T-helper 1 cell treated with Interleukin-12 subunit alpha and Interleukin-12 subunit beta and Interleukin-4 antibody, amounts not matched to agents 30 ng/mL and 1 ng/mL, for 36 hours (primary cell): ENCODE measurements around the gene TMEM119. TPM values are rescaled to one million over a fixed set of nuclear protein-coding genes. Genes with fewer than 3 reads are reported as not detected.

Experiments used
- intact Hi-C: fragments of 100-400 bp; cut with micrococcal nuclease; formaldehyde crosslinking; loops from one replicate; pipeline ENCODE4 v1.15.1; 2024
- total RNA-seq: library from RNA; stranded (reverse); gene quantifications from 2 replicates; pipeline ENCODE4 v1.2.3, GENCODE V29; 2022

The TMEM119 gene
- 0.54 and 0.96 TPM in 2 replicates for total RNA-seq

GRCh38 chr12:108597559-108598471 lies at the start of gene TMEM119:
TMEM119 (minus strand) TSS chr12:108598084; CDS start chr12:108592383, 5,701 bp downstream.
- intact Hi-C loops = no loop called here

GRCh38 chr12:108646600-108647579 lies 49.0 kb upstream of the TMEM119 start:
- intact Hi-C loops = loop anchor here (1.0 to 5.0 kb wide), 2 partner anchors 12 to 155 kb away; no protein-coding TSS in a partner anchor

- intact Hi-C loops = loop anchor here (1.0 to 5.0 kb wide), 2 partner anchors 11 to 156 kb away; no protein-coding TSS in a partner anchor
Measured at GRCh38 chr12:108645686-108646599, 48.1 kb upstream of the TMEM119 start.

GRCh38 chr12:108644811-108645120 lies 46.9 kb upstream of the TMEM119 start:
- intact Hi-C loops = loop anchor here (5.0 kb wide), 1 partner anchor 158 kb away; no protein-coding TSS in a partner anchor

- intact Hi-C loops = no loop called here
Measured at GRCh38 chr12:108643941-108644810, 46.3 kb upstream of the TMEM119 start.

GRCh38 chr12:108642899-108643654 lies 45.2 kb upstream of the TMEM119 start:
- intact Hi-C loops = no loop called here

- intact Hi-C loops = no loop called here
Measured at GRCh38 chr12:108642269-108642870, 44.5 kb upstream of the TMEM119 start.

- intact Hi-C loops = no loop called here
Measured at GRCh38 chr12:108641446-108642268, 43.8 kb upstream of the TMEM119 start.

GRCh38 chr12:108640802-108641445 lies 43.0 kb upstream of the TMEM119 start:
- intact Hi-C loops = no loop called here

GRCh38 chr12:108638997-108639822 lies 41.3 kb upstream of the TMEM119 start:
- intact Hi-C loops = no loop called here

GRCh38 chr12:108638141-108638827 lies 40.4 kb upstream of the TMEM119 start:
- intact Hi-C loops = no loop called here

GRCh38 chr12:108637222-108637971 lies 39.5 kb upstream of the TMEM119 start:
- intact Hi-C loops = no loop called here

GRCh38 chr12:108635997-108636808 lies 38.3 kb upstream of the TMEM119 start:
- intact Hi-C loops = loop anchor here (1.0 to 2.0 kb wide), 6 partner anchors 8 to 221 kb away; partner anchors contain the start of genes CORO1C and SSH1
